Measurements from ENCODE around the gene ZBTB5. TPM values are rescaled to one million over a fixed set of nuclear protein-coding genes. Genes with fewer than 3 reads are reported as not detected.

ZBTB5 gene
- total and polyA plus RNA-seq, 2 of the 13 experiments (the other 11 are each of a cell fraction or from before 2014, with no cell fraction given), result 12.5 to 20.5 TPM

DNA sequence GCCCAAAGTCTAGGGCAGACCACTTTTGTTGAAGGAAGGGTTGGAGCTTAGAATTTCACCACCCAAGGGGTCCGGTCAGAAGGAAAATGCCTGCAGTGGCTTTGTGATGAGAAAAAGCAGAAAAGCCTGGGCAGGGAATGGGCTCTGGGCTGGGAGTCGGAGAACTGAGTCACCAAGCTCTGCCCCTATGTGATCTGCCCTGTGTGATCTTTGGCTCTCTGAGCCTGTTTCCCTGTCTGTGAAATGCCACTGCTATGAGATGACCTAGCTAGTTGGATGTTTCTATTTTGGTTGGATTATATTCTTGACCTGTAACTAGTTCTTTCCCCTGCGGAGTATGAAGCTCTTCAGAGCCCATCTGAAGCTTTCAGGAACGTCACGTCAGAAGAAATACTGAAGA, 30.3 kb upstream of the ZBTB5 start (continued):
- TF ChIP-seq REL (CRISPR knock-in tag; conservative IDR thresholded peaks at IDR 0.05) (no peak), NFIC (IDR thresholded peaks at IDR 0.05; ENCODE audit: low read length) (no peak), ZNF367 (CRISPR knock-in tag; IDR thresholded peaks at IDR 0.05; ENCODE audit: borderline replicate concordance) (no peak), ZNF235 (CRISPR knock-in tag; IDR thresholded peaks at IDR 0.05; ENCODE audit: borderline replicate concordance) (no peak)

DNA sequence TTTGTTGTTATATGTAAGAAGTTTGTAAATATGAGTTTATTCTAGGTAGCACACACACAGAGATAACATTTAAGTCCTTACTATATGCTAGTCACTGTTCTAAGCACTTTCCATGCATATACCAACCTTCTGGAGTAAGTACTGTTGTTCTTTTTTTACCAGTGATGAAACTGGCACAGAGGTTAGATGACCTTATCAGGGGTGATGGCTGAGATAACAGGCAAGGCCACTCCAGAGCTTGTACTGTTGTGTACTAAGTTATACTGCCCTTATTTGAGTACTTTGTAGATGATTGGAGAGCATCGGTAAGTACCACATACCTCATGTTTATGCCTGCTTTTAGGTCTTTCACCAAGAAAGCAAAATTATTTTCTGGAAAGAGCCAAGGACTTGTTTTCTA, 26.7 kb upstream of the ZBTB5 start:
- H3K36me3 ChIP-seq (replicated peaks in 1 of 2; ENCODE audit: control insufficient read depth in 1 of 2, insufficient read depth in 2 of 2, low read length in 2 of 2), result peaks cover 22 to 74% of the 10 kb centered on the region in 2 experiments
- H2AFZ ChIP-seq (ENCODE audit: low read length), result no peak overlapping the region
- DNase-seq (ENCODE audit: low spot score), result no peak
- peaks cover 28% of the 10 kb centered on the region for H3K4me1 ChIP-seq (ENCODE audit: insufficient read depth, low read length)
- no TSS peak for BruUV-seq (replicated peaks)
- ChIA-PET POLR2A (no interaction called here), CTCF (ENCODE audit: low intra/inter-chr PET ratio, low total read pairs) (no interaction called here)
- in situ Hi-C loops (cut with HindIII; ENCODE audit: extremely low pct_ligation_motif_present, low pct_unique_long_range_greater_than_20kb) (loop anchor here (25.0 kb wide), 3 partner anchors 245 to 870 kb away; partner anchors contain the start of gene SLC25A51), intact Hi-C loops (cut with micrococcal nuclease; ENCODE audit: unreplicated experiment) (no loop called here)
- H3K9me3 ChIP-seq (ENCODE audit: low read length), result no peaks in the 10 kb centered on the region
- 76% methylated on average over 1 of the region's 1 CpG for WGBS (ENCODE audit: low lambda C conversion rate)
- no peak overlapping the region for H3K9ac ChIP-seq (ENCODE audit: insufficient read depth, low read depth, low read length)
- H3K4me2 ChIP-seq (ENCODE audit: low read depth, low read length), result no peak overlapping the region
- H4K20me1 ChIP-seq (ENCODE audit: insufficient read depth, low read length), result no peaks in the 10 kb centered on the region
- no peak overlapping the region for H3K4me3 ChIP-seq (replicated peaks in 1 of 3; ENCODE audit: insufficient read depth in 1 of 3, low read depth in 2 of 3, low read length in 3 of 3)
- FAIRE-seq, result no peak
- peaks cover 9% of the 10 kb centered on the region for H3K79me2 ChIP-seq (ENCODE audit: insufficient read depth, low read length)
- TF ChIP-seq, protein P1, sequence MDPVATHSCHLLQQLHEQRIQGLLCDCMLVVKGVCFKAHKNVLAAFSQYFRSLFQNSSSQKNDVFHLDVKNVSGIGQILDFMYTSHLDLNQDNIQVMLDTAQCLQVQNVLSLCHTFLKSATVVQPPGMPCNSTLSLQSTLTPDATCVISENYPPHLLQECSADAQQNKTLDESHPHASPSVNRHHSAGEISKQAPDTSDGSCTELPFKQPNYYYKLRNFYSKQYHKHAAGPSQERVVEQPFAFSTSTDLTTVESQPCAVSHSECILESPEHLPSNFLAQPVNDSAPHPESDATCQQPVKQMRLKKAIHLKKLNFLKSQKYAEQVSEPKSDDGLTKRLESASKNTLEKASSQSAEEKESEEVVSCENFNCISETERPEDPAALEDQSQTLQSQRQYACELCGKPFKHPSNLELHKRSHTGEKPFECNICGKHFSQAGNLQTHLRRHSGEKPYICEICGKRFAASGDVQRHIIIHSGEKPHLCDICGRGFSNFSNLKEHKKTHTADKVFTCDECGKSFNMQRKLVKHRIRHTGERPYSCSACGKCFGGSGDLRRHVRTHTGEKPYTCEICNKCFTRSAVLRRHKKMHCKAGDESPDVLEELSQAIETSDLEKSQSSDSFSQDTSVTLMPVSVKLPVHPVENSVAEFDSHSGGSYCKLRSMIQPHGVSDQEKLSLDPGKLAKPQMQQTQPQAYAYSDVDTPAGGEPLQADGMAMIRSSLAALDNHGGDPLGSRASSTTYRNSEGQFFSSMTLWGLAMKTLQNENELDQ (CRISPR knock-in tag; IDR thresholded peaks at IDR 0.05; ENCODE audit: borderline replicate concordance), result no peak
- TF ChIP-seq ZNF777 (CRISPR knock-in tag; IDR thresholded peaks at IDR 0.05) (no peak), RFX1 (IDR thresholded peaks at IDR 0.05) (no peak), ZNF788 (CRISPR knock-in tag; IDR thresholded peaks at IDR 0.05; ENCODE audit: borderline replicate concordance) (no peak), ZIK1 (CRISPR knock-in tag; IDR thresholded peaks at IDR 0.05; ENCODE audit: borderline replicate concordance, low read depth) (no peak), TRIM24 (CRISPR knock-in tag; IDR thresholded peaks at IDR 0.05) (no peak), TCF12 (IDR thresholded peaks at IDR 0.05) (no peak), TCF12 (CRISPR knock-in tag; IDR thresholded peaks at IDR 0.05) (no peak), EHMT2 (IDR thresholded peaks at IDR 0.05; ENCODE audit: borderline replicate concordance, low read depth, low read length) (no peak), ZFY (CRISPR knock-in tag; IDR thresholded peaks at IDR 0.05) (no peak), ELF4 (CRISPR knock-in tag; IDR thresholded peaks at IDR 0.05; ENCODE audit: borderline replicate concordance) (no peak), RARG (CRISPR knock-in tag; IDR thresholded peaks at IDR 0.05; ENCODE audit: low read depth) (no peak), SYNCRIP (IDR thresholded peaks at IDR 0.05; ENCODE audit: insufficient read depth, low read depth, low read length) (no peak), IRF2 (CRISPR knock-in tag; IDR thresholded peaks at IDR 0.05) (no peak), SP1 (IDR thresholded peaks at IDR 0.05) (no peak), SP1 (CRISPR knock-in tag; IDR thresholded peaks at IDR 0.05) (no peak)
- TF ChIP-seq, protein P2, sequence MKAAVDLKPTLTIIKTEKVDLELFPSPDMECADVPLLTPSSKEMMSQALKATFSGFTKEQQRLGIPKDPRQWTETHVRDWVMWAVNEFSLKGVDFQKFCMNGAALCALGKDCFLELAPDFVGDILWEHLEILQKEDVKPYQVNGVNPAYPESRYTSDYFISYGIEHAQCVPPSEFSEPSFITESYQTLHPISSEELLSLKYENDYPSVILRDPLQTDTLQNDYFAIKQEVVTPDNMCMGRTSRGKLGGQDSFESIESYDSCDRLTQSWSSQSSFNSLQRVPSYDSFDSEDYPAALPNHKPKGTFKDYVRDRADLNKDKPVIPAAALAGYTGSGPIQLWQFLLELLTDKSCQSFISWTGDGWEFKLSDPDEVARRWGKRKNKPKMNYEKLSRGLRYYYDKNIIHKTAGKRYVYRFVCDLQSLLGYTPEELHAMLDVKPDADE (CRISPR knock-in tag; IDR thresholded peaks at IDR 0.05), result no peak
- TF ChIP-seq, protein P3, sequence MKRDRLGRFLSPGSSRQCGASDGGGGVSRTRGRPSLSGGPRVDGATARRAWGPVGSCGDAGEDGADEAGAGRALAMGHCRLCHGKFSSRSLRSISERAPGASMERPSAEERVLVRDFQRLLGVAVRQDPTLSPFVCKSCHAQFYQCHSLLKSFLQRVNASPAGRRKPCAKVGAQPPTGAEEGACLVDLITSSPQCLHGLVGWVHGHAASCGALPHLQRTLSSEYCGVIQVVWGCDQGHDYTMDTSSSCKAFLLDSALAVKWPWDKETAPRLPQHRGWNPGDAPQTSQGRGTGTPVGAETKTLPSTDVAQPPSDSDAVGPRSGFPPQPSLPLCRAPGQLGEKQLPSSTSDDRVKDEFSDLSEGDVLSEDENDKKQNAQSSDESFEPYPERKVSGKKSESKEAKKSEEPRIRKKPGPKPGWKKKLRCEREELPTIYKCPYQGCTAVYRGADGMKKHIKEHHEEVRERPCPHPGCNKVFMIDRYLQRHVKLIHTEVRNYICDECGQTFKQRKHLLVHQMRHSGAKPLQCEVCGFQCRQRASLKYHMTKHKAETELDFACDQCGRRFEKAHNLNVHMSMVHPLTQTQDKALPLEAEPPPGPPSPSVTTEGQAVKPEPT (CRISPR knock-in tag; IDR thresholded peaks at IDR 0.05; ENCODE audit: low read depth), result no peak
- no peak overlapping the region for H3K27ac ChIP-seq (ENCODE audit: extremely low read length, insufficient read depth, low read length)
- H3K27me3 ChIP-seq (ENCODE audit: control insufficient read depth in 1 of 2, insufficient read depth in 2 of 2, low read length in 2 of 2), result no peaks in the 10 kb centered on the region
- no peak for ATAC-seq

All from HepG2 (cell line).